HCT116 (cell line): Measurements from ENCODE around the gene PAX5.

ENCODE experiments used
- CEBPB ChIP-seq: IDR thresholded peaks from 2 replicates; pipeline ENCODE4 v1.6.1; 2012; ENCODE audit warnings: low read depth
- EZH2 ChIP-seq: fragments of 200-600 bp; sonication (generic); IDR thresholded peaks from 2 replicates; pipeline ENCODE4 v1.6.1; 2017; ENCODE audit warnings: antibody characterized with exemption, mixed run types
- EZH2phosphoT487 ChIP-seq: fragments of 200-600 bp; IDR thresholded peaks from 2 replicates; pipeline ENCODE4 v1.6.1; 2018; ENCODE audit warnings: antibody characterized with exemption, borderline replicate concordance
- POLR2AphosphoS5 ChIP-seq: IDR thresholded peaks from 2 replicates; pipeline ENCODE4 v1.6.1; 2011; ENCODE audit warnings: mild to moderate bottlenecking, low read depth, low read length, moderate library complexity
- SIN3A ChIP-seq: IDR thresholded peaks from 2 replicates; pipeline ENCODE4 v1.6.1; 2012; ENCODE audit warnings: low read depth
- ZNF274 ChIP-seq: fragments of 200-500 bp; sonication (Bioruptor generic); IDR thresholded peaks from 2 replicates; pipeline ENCODE4 v1.6.1; 2014; ENCODE audit warnings: mild to moderate bottlenecking, low read depth, low read length, inconsistent platforms
- TF ChIP-seq, protein P1 (sequence below), 3 experiments: fragments of 200-600 bp in 1 of 3; sonication (generic) in 1 of 3; IDR thresholded peaks in 2 of 3; conservative IDR thresholded peaks in 1 of 3; 2 replicates each; pipeline ENCODE4 v1.5.1; 2012 to 2017; ENCODE audit warnings: low read depth in 2 of 3, low read length in 2 of 3, antibody characterized with exemption in 1 of 3, borderline replicate concordance in 1 of 3, control low read depth in 1 of 3, mild to moderate bottlenecking in 1 of 3, mixed read lengths in 1 of 3, mixed run types in 1 of 3, moderate library complexity in 1 of 3; ENCODE audit not compliant: insufficient read depth in 1 of 3

GRCh38 chr9:37034305-37034937 lies 353 bp upstream of the PAX5 start:
- TF ChIP-seq EZH2phosphoT487 (no peak), CEBPB (no peak), EZH2 (no peak), SIN3A (no peak), POLR2AphosphoS5 (no peak), ZNF274 (no peak)
- TF ChIP-seq, protein P1, sequence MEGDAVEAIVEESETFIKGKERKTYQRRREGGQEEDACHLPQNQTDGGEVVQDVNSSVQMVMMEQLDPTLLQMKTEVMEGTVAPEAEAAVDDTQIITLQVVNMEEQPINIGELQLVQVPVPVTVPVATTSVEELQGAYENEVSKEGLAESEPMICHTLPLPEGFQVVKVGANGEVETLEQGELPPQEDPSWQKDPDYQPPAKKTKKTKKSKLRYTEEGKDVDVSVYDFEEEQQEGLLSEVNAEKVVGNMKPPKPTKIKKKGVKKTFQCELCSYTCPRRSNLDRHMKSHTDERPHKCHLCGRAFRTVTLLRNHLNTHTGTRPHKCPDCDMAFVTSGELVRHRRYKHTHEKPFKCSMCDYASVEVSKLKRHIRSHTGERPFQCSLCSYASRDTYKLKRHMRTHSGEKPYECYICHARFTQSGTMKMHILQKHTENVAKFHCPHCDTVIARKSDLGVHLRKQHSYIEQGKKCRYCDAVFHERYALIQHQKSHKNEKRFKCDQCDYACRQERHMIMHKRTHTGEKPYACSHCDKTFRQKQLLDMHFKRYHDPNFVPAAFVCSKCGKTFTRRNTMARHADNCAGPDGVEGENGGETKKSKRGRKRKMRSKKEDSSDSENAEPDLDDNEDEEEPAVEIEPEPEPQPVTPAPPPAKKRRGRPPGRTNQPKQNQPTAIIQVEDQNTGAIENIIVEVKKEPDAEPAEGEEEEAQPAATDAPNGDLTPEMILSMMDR (IDR thresholded peaks at IDR 0.05 in 2 of 3, conservative IDR thresholded peaks at IDR 0.05 in 1 of 3; ENCODE audit: borderline replicate concordance in 1 of 3, insufficient read depth in 1 of 3, low read depth in 2 of 3, low read length in 2 of 3): peak in 2 of 3 experiments; percentile 41 to 50; a peak in 3 of 6 replicates
